ENCODE data around the gene C13orf46.

The C13orf46 gene

DNA sequence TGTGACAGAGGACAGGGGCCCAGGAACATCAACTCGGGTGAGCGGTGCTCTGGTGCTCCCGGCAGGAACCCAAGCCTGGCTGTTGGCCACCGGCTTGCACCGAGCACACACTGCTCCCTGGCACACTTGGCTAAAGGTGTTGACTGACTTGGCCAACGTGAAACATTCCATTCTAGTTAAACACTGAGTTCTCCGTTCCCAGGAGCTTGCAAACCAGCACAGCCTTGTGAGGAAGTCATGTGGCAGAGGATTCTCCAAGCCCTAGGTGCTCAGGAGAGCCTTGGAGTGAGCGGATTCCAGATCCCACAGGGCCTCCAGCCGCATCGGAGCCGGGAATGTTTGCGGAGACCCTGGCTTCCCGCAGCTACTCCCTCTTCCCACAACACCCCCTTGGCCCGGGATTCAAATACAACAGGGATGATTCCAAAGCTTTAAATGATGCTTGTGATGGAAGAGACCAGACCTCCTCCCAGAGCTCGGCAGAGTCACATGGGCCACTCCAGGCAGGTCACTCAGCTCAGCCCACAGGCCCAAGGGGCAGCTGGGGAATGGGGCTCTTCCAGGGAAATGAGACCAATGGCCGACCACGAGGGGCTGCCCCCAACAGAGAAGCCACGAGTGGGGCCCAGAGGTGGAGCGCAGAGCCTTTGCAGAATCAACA, 2.9 kb downstream of the C13orf46 start:
- DNase-seq: no peak

DNA sequence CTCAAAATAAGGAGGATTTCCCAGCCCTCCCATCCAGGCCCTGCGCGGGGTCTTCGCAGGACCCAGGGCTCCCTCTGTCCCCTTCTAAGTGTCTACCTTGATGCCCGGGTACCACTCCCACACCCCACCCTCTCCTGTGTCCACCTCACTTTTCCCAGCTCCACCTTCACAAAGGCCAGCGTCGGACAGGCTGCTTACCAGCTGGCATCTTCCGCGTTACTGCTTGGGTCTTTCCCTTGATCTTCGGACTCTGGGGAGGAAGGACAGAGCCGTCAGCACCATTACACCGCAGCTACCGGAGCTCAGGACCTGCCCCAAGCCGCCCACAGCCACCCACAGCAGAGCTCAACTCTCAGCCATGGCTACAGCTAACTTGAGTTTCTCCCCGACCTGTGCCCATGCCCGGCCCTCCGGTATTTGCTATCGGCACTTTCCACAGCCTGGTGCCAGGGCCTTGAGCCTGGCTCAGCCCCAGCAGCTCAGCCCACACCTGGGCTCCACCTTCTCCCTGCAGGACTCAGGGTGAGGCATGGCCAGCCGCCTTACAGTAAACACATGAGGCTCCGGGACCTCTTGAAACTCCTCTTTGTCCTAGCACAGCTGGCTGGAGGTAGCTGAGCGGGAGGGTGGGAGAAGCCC, 3.8 kb downstream of the C13orf46 start:
- DNase-seq: no peak

DNA sequence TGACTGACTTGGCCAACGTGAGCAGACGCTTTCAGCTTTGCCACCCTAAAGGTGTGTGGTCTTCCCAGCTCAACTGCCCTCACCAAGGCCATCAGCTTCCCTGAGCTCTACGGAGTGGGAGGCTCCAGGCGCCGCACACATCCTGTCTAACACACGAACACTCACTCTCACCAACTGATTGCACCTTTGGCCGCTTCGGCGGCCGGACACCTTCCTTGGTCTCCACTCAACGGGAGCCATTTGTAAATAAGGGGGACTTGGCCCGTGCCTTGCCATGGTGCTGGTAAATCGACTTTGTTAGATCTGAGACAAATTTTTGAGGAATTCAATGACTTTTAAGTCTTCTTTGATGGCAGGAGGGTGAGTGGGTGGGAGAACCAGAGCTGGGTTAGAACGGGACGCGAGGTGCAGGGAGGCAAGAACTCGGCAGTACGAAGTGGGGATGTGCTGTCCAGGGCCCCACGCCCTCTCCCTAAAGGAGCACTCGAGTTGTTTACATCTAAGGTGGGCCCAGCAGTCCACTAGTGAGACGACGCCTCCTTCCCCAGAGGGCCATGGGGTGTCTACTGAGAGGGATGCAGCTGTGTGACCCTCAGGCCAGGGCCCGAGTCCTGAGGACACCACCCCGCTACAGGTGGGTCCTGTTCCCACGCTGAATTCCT, 4.4 kb downstream of the C13orf46 start:
- DNase-seq: no peak

GRCh38 chr13:113968463-113969310, 5.2 kb downstream of the C13orf46 start:
- no peak for DNase-seq

- DNase-seq: no peak
Measured at GRCh38 chr13:113967729-113968462, 6.0 kb downstream of the C13orf46 start.

DNA sequence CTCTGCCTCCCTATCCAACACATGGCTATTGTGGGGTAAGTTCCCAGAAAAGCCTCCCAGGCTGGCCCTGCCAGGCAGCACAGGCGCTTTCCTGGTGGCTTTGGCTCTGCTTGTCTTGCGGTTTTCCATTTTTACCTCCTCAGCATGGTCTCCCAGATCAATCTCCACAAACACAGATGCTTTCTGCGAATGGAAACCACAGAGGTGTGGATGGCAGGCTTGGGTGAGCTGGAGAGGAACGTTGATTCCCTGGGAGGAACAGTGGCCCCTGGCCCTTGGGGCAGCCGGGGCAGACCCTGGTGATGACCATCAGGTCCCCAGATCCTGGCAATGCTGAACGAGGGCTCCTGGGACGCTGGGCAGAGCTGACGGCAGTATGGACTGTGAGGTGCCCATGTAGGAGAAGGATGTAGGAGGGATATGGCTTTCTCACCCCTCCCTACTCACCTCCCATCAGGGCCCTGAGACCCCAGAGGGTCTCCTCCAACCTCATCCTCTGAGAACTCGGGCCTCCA, 6.6 kb downstream of the C13orf46 start:
- no peak for DNase-seq

DNA sequence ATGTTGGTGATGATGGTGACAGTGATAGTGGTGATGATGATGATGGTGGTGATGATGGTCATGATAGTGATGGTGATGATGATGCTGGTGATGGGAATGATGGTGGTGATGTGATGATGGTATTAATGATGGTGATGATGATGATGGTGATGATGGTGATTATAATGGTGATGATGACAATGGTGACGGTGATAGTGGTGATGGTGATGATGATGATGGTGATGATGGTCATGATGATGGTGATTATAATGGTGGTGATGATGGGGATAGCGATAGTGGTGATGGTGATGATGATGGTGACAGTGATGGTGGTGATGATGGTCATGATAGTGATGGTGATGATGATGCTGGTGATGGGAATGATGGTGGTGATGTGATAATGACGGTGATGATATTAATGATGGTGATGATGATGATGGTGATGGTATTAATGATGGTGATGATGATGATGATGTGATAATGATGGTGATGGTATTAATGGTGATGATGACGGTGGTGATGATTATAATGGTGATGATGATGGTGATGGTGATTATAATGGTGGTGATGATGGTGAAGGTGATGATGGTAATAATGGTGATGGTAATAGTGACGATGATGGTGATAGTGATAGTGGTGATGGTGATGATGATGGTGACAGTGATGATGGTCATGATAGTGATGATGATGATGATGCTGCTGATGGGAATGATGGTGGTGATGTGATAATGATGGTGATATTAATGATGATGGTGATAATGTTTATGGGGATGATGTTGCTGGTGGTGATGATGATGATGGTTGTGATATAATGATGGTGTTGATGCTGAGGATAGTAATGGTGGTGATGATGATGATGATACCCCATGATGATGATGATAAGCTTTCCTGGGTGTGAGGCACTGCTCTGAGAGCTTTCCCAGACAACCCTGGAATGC, 7.7 kb downstream of the C13orf46 start:
- no peak for DNase-seq

DNA sequence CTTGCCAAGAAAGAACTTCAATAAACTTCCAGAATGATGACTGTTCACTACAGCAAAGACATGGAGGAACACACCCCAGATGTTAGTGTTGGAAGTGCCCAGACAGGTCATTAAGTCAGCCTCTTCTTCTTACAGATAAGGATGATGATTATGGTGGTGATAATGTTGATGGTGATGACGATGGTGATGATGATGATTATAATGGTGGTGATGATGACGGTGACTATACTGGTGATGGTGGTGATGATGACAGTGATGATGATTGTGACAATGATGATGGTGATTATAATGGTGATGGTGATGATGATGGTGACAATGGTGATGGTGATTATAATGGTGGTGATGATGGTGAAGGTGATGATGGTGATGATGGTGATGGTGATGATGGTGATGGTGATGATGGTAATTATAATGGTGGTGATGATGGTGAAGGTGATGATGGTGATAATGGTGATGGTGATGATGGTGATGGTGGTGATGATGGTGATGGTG, 8.4 kb downstream of the C13orf46 start:
- no peak for DNase-seq

DNA sequence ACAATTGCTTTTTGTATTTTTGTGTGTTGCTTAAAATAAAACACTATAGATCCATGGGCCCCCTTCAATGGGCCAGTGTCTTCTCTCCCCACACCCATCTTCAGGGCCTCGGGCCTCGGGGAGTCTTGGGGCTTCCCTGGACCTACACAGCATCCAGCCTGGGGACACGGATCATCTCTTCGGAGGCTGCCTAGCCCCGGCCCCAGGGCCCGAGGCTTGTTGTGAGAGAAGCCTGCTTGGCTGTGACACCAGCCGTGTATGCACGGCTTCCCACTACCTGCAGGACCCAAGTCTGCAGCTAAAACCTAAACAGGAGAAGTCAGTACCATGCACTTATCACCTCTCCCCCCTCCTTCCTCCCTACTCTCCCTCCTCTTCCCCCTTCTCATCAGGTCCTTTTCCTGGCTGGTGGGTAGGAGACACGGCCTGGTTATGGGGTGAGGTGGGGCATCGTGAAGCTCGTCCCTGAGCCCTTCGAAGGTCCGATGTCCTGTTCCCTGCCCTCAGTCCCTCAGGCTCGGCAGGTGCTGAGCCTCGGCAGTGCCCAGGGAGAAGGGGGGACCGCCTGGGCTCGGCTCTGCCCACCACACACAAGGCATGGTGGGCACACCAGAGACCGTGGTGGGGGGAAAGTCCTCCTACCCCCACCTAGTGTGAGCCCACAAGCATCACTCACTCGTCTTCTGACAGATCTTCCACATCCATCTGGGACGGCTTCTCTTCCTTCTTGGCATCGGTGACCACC, 9.5 kb downstream of the C13orf46 start:
- DNase-seq: no peak

DNA sequence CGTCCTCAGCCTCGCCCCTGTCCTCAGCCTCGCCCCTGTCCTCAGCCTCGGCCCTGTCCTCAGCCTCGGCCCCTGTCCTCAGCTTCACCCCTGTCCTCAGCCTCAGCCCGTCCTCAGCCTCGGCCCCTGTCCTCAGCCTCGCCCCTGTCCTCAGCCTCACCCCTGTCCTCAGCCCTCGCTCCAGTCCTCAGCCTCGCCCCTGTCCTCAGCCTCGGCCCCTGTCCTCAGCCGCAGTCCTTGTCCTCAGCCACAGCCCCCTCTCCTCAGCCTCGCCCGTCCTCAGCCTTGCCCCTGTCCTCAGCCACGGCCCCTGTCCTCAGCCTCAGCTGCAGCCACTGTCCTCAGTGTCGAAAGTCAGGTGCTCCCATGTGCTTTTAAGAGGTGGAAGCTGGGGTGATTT, 10.5 kb downstream of the C13orf46 start:
- DNase-seq: no peak

DNA sequence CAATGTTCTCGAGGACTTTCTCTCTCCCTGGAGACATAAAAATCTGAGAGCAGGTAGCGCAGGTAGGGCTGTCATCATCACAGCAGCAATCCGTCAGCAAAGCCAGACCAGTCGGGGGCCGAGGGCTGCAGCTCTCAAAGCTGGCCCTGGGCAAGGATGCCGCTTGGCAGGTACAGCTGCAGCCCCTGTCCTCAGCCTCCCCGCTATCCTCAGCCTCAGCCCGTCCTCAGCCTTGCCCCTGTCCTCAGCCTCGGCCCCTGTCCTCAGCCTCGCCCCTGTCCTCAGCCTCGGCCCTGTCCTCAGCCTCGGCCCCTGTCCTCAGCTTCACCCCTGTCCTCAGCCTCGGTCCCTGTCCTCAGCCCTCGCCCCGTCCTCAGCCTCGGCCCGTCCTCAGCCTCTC, 10.9 kb downstream of the C13orf46 start:
- no peak for DNase-seq

DNA sequence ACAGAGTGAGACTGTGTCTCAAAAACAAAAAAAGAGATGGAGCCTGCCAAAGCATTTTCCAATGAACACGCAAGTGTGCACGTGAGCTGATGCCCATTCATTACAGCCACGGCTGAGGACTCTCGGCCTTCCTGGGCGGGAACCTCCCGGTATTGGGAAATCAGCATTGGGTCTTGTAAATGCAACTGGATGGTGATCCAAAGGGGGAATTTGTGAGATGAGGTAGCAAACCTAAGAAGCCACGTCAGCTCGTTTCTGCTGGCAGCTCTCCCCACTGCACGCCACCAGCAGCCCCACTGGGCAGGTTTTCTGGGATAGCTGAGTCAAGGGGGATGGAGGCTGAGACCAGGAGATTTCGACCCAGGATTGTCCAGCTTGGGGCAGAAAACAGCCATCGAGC, 11.5 kb downstream of the C13orf46 start:
- DNase-seq: no peak

DNA sequence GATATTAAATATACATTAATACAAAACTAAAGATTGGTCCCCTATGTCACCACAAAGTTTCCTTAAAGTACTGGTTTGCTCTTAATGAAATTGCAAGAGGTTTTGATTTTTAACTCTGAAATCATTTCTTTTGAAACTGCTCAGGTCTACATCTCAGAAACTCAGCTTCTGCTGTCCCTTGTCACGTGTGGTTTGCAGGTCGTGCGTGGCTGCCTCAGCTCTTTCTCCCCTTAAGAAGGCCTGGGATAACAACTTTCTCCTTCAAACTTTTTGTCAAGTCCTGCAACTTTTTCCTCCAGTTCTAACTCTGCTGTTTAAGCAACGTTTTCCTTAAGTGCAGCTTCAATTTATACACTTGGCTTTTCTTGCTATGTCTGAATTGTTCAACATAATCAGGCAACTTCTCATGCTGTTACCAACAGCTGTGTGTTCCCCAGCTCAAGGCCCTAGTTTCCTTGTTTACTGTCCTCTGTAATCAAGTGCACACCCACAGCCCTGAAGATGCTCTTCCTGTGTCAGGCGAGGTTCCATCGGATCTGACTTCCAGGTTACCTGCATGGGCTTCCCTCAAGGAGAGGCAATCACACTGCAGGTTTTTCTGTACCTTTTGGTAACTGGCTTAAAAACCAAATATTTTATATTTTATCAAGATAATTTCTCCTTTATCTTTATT, 13.5 kb downstream of the C13orf46 start:
- DNase-seq: no peak

DNA sequence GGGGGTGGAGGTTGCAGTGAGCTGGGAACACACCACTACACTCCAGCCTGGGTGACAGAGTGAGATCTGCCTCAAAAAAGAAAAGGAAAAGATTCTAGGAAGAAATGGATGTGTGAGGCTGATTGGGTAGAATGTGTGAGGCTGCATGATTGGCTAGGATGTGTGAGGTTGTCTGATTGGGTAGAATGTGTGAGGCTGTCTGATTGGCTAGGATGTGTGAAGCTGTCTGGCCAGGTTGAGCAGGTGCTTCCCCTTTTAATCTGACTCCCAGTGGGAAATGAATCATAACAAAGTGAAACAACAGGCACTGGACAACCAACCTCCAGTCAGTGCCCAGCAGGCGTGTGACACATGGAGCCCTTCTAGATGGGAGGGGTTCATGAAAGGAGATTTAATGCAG, 14.7 kb downstream of the C13orf46 start:
- no peak for DNase-seq

GRCh38 chr13:113958373-113958772, 15.5 kb downstream of the C13orf46 start:
- DNase-seq: no peak

DNA sequence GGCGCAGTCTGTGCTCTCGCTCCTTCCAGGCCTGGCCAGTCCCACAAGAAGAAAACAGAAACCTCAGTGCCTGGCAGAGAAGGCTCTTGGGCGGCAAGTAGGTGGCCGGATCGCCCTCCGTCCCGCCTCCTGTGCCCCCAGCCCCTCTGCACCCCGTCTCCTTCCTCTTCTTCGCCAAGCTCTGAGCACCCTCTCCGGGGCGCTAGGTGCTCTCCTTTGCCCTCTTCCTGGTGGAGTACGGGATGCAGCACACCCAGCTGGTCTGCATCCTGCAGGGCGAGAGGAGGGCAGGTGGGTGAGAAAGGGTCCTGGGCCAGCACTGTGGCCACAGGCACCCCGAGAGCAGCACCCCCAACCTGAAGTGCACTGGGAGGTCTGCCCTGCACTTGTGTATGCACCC, 17.3 kb downstream of the C13orf46 start:
- no peak for DNase-seq

- DNase-seq: no peak
Measured at GRCh38 chr13:113955691-113956090, 18.2 kb downstream of the C13orf46 start.

- DNase-seq: no peak
Measured at GRCh38 chr13:113955235-113955634, 18.6 kb downstream of the C13orf46 start.

DNA sequence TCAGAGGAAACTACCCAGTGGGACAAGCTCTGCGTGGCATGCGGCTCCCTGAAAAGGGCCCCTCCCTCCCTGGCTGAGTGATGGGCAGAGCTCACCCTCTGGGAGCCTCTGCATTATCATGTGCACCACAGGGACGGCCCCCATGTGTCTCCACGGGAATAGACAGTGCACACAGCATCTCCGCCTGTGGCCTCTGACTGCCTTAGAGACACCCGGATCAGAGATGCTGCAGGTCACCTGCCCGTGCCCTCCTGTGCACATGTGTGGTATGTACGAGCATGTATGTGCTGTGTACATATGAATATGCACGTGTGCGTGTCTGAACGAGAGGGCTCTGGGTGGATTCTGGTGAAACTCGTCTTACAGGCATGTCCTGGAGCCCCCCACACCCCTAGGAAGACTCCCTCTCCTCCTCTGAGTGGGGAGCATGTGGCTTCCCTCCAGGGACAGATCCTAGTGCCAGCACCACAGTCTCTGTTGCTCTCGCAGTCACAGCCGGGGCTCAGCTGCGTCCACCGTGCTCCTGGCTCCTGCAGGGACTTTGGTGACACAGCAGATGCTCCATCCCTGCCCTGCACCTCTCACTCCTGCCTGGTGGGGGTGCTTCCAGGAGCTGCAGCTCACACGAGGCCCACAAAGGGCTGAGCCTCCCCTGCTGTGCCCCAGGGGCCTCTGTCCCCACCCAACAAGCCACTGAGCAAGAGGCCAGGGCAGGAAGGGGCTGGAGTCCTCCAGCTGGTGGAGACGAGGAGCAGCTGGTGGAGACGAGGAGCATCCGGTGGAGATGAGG, 19.6 kb downstream of the C13orf46 start:
- no peak for DNase-seq

Data from NCI-H1105 (cell line).